ENCODE data around the gene PMPCA.
A peak's percentile ranks its signal among the peaks of the same experiment; 100 is the strongest.

- TF ChIP-seq POLR2A (IDR thresholded peaks at IDR 0.05) (peak in 1 of 2 donors; percentile 80), CTCF (IDR thresholded peaks at IDR 0.05) (peak; percentile 91 to 100 (median 98))
Observed at GRCh38 chr9:136363106-136363948, 47.1 kb upstream of the PMPCA start, which contains the start of gene DNLZ.
